Mammary epithelial cell (primary cell): ENCODE data around the gene NAB2.

Experiments
- EZH2 ChIP-seq: IDR thresholded peaks from 2 replicates; pipeline ENCODE4 v1.6.1; 2012; ENCODE audit warnings: low read length, inconsistent platforms, borderline replicate concordance
- TF ChIP-seq, protein P1 (sequence below), 2 donors: IDR thresholded peaks in 1 of 2; conservative IDR thresholded peaks in 1 of 2; 2 replicates each; pipeline ENCODE4 v1.5.1; 2011 to 2012; ENCODE audit warnings: inconsistent platforms in 2 of 2, low read length in 2 of 2, mild to moderate bottlenecking in 2 of 2, control low read depth in 1 of 2, low read depth in 1 of 2; ENCODE audit not compliant: insufficient read depth in 1 of 2; ENCODE audit errors: extremely low read depth in 1 of 2

DNA sequence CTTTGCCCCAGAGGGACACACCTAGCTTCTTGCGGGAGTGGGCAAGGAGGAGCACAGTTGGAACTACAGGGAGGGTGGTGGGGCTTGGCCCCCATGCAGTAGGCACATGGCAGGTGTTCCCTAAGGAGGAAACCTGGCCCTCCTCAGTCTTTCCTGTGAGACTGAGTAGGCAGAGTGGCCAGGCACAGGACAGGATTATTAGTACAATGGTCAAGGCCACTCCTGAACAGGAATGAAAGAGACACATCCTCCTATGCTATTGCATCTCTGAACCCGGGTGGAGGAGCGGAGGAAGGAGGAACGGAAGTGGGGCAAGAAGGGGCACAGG, 39.8 kb upstream of the NAB2 start:
- TF ChIP-seq EZH2 = no peak
- TF ChIP-seq, protein P1, sequence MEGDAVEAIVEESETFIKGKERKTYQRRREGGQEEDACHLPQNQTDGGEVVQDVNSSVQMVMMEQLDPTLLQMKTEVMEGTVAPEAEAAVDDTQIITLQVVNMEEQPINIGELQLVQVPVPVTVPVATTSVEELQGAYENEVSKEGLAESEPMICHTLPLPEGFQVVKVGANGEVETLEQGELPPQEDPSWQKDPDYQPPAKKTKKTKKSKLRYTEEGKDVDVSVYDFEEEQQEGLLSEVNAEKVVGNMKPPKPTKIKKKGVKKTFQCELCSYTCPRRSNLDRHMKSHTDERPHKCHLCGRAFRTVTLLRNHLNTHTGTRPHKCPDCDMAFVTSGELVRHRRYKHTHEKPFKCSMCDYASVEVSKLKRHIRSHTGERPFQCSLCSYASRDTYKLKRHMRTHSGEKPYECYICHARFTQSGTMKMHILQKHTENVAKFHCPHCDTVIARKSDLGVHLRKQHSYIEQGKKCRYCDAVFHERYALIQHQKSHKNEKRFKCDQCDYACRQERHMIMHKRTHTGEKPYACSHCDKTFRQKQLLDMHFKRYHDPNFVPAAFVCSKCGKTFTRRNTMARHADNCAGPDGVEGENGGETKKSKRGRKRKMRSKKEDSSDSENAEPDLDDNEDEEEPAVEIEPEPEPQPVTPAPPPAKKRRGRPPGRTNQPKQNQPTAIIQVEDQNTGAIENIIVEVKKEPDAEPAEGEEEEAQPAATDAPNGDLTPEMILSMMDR (conservative IDR thresholded peaks at IDR 0.05 in 1 of 2, IDR thresholded peaks at IDR 0.05 in 1 of 2; ENCODE audit: extremely low read depth in 1 of 2, insufficient read depth in 1 of 2, low read depth in 1 of 2, low read length in 2 of 2) = no peak
